ENCODE data around the gene FGF14. TPM values are rescaled to one million over a fixed set of nuclear protein-coding genes. Genes with fewer than 3 reads are reported as not detected.
"Not testable (repeated sequence)": the region's sequence is repeated elsewhere in the genome, so short reads cannot be mapped to it uniquely, and the experiment has no call there.

Gene FGF14
- total RNA-seq, 1 donor from 2014 or later = 2.0 TPM

- DNase-seq = no peak
- H3K36me3 ChIP-seq = no peaks in the 10 kb centered on the region
- no peak overlapping the region for H3K4me3 ChIP-seq
- ATAC-seq = peak; percentile 29
- peaks cover 4% of the 10 kb centered on the region for H3K9me3 ChIP-seq
- intact Hi-C loops (cut with DNase I) = no loop called here
- H3K4me1 ChIP-seq = no peaks in the 10 kb centered on the region
- no peak for TF ChIP-seq CTCF (IDR thresholded peaks at IDR 0.05)
- no peaks in the 10 kb centered on the region for H3K27me3 ChIP-seq
- peak overlapping the region; percentile 18 for H3K27ac ChIP-seq
Measured at GRCh38 chr13:102012299-102013293, 389.3 kb downstream of the FGF14 start.

GRCh38 chr13:102011455-102011854 lies 390.4 kb downstream of the FGF14 start:
- H3K9me3 ChIP-seq; ATAC-seq; H3K4me3 ChIP-seq; DNase-seq; H3K36me3 ChIP-seq; H3K4me1 ChIP-seq; H3K27me3 ChIP-seq; intact Hi-C loops (cut with DNase I): not testable (repeated sequence)
- peak overlapping the region; percentile 18 for H3K27ac ChIP-seq

GRCh38 chr13:102003848-102004570 lies 397.8 kb downstream of the FGF14 start:
- H3K36me3 ChIP-seq = no peaks in the 10 kb centered on the region
- no peak overlapping the region for H3K27ac ChIP-seq
- H3K4me3 ChIP-seq = no peak overlapping the region
- ATAC-seq (no peak), DNase-seq (no peak)
- H3K27me3 ChIP-seq = no peaks in the 10 kb centered on the region
- TF ChIP-seq CTCF (IDR thresholded peaks at IDR 0.05) = no peak
- no peaks in the 10 kb centered on the region for H3K9me3 ChIP-seq
- intact Hi-C loops (cut with DNase I) = no loop called here
- no peaks in the 10 kb centered on the region for H3K4me1 ChIP-seq

GRCh38 chr13:102002287-102002686 lies 399.6 kb downstream of the FGF14 start:
- Histone ChIP-seq H3K4me3 (no peak overlapping the region), H3K4me1 (no peaks in the 10 kb centered on the region), H3K9me3 (no peaks in the 10 kb centered on the region), H3K36me3 (no peaks in the 10 kb centered on the region), H3K27ac (no peak overlapping the region), H3K27me3 (no peaks in the 10 kb centered on the region)
- intact Hi-C loops (cut with DNase I) = no loop called here
- DNase-seq = no peak
- no peak for ATAC-seq
- TF ChIP-seq CTCF (IDR thresholded peaks at IDR 0.05) = no peak

- intact Hi-C loops (cut with DNase I) = no loop called here
- TF ChIP-seq CTCF (IDR thresholded peaks at IDR 0.05) = no peak
- Histone ChIP-seq H3K36me3 (no peaks in the 10 kb centered on the region), H3K9me3 (no peaks in the 10 kb centered on the region), H3K4me3 (no peak overlapping the region), H3K4me1 (no peaks in the 10 kb centered on the region), H3K27me3 (no peaks in the 10 kb centered on the region), H3K27ac (no peak overlapping the region)
- DNase-seq = no peak
- ATAC-seq = no peak
Measured at GRCh38 chr13:102000764-102001163, 401.1 kb downstream of the FGF14 start.

GRCh38 chr13:101998129-101998528 lies 403.7 kb downstream of the FGF14 start:
- no peaks in the 10 kb centered on the region for H3K9me3 ChIP-seq
- intact Hi-C loops (cut with DNase I) = no loop called here
- no peak for TF ChIP-seq CTCF (IDR thresholded peaks at IDR 0.05)
- no peaks in the 10 kb centered on the region for H3K27me3 ChIP-seq
- H3K4me3 ChIP-seq = no peak overlapping the region
- no peaks in the 10 kb centered on the region for H3K36me3 ChIP-seq
- H3K4me1 ChIP-seq = no peaks in the 10 kb centered on the region
- DNase-seq = no peak
- no peak for ATAC-seq
- no peak overlapping the region for H3K27ac ChIP-seq
